HAP-1 (cell line): ENCODE results near the gene C1QL3.

ENCODE experiments used
- DNase-seq, 2 experiments: peaks; one replicate each; pipeline ENCODE4 v3.0.0-alpha.2; 2016 to 2020; ENCODE audit warnings: low spot score in 2 of 2
- H3K27me3 ChIP-seq: fragments of 250-450 bp; sonication (Bioruptor Pico); 2 replicates; pipeline ENCODE4 v1.5.1; 2020; ENCODE audit warnings: low read depth, mild to moderate bottlenecking, moderate library complexity
- H3K36me3 ChIP-seq: fragments of 250-450 bp; sonication (Bioruptor Pico); replicated peaks from 2 replicates; pipeline ENCODE4 v1.5.1; 2020; ENCODE audit warnings: mild to moderate bottlenecking
- H3K4me1 ChIP-seq: fragments of 250-450 bp; sonication (Bioruptor Pico); 2 replicates; pipeline ENCODE4 v1.5.1; 2020; ENCODE audit warnings: mild to moderate bottlenecking
- H3K4me3 ChIP-seq: fragments of 250-450 bp; sonication (Bioruptor Pico); 2 replicates; pipeline ENCODE4 v1.5.1; 2020; ENCODE audit warnings: mild to moderate bottlenecking, moderate library complexity
- H3K9me3 ChIP-seq: fragments of 250-450 bp; sonication (Bioruptor Pico); 2 replicates; pipeline ENCODE4 v1.5.1; 2020; ENCODE audit warnings: mild to moderate bottlenecking, moderate library complexity
- in situ Hi-C: fragments of 300-500 bp; cut with MboI; formaldehyde crosslinking; loops from 3 replicates; pipeline ENCODE4 v1.14.3; 2020; ENCODE audit warnings: low sequenced_read_pairs, inconsistent platforms, mixed read lengths

The C1QL3 gene

GRCh38 chr10:16477757-16478156 is 43.9 kb downstream of the C1QL3 start:
- H3K9me3 ChIP-seq, result no peaks in the 10 kb centered on the region
- in situ Hi-C loops, result no loop called here
- H3K4me1 ChIP-seq, result no peaks in the 10 kb centered on the region
- DNase-seq, result no peak
- H3K36me3 ChIP-seq, result no peaks in the 10 kb centered on the region
- H3K27me3 ChIP-seq, result no peaks in the 10 kb centered on the region
- H3K4me3 ChIP-seq, result no peak overlapping the region

GRCh38 chr10:16472828-16473227 is 48.9 kb downstream of the C1QL3 start:
- no peaks in the 10 kb centered on the region for H3K27me3 ChIP-seq
- in situ Hi-C loops, result no loop called here

GRCh38 chr10:16470747-16471146 is 50.9 kb downstream of the C1QL3 start:
- in situ Hi-C loops, result no loop called here
- no peaks in the 10 kb centered on the region for H3K27me3 ChIP-seq
- no peaks in the 10 kb centered on the region for H3K4me1 ChIP-seq
- DNase-seq, result no peak
- no peaks in the 10 kb centered on the region for H3K9me3 ChIP-seq
- no peak overlapping the region for H3K4me3 ChIP-seq
- no peaks in the 10 kb centered on the region for H3K36me3 ChIP-seq

More at GRCh38 chr10:16472828-16473227, 48.9 kb downstream of the C1QL3 start:
- no peaks in the 10 kb centered on the region for H3K36me3 ChIP-seq
- no peak for DNase-seq
- no peaks in the 10 kb centered on the region for H3K9me3 ChIP-seq
- H3K4me1 ChIP-seq, result no peaks in the 10 kb centered on the region
- H3K4me3 ChIP-seq, result no peak overlapping the region

- H3K4me1 ChIP-seq, result no peaks in the 10 kb centered on the region
- in situ Hi-C loops, result no loop called here
- DNase-seq, result no peak
- H3K36me3 ChIP-seq, result no peaks in the 10 kb centered on the region
- no peaks in the 10 kb centered on the region for H3K9me3 ChIP-seq
- H3K27me3 ChIP-seq, result no peaks in the 10 kb centered on the region
- no peak overlapping the region for H3K4me3 ChIP-seq
Observed at GRCh38 chr10:16466001-16466400, 55.7 kb downstream of the C1QL3 start.
